HG03175 (cell line): ENCODE measurements around the gene NFIB.

ENCODE experiments used
- ATAC-seq: cut with Tn5 transposase; IDR thresholded peaks from one replicate; pipeline ENCODE4 v1.9.1; 2021; ENCODE audit warnings: mild to moderate bottlenecking, moderate library complexity; ENCODE audit not compliant: unreplicated experiment

The NFIB gene

GRCh38 chr9:14218253-14218652 is 95.7 kb downstream of the NFIB start:
- no peak for ATAC-seq

- no peak for ATAC-seq
Observed at GRCh38 chr9:14216612-14217194, 97.2 kb downstream of the NFIB start.

- ATAC-seq: no peak
Observed at GRCh38 chr9:14215614-14216013, 98.3 kb downstream of the NFIB start.

- ATAC-seq: no peak
Observed at GRCh38 chr9:14214693-14215092, 99.2 kb downstream of the NFIB start.

GRCh38 chr9:14214065-14214684 is 99.8 kb downstream of the NFIB start:
- ATAC-seq: no peak

- ATAC-seq: no peak
Observed at GRCh38 chr9:14213504-14213903, 100.4 kb downstream of the NFIB start.

GRCh38 chr9:14212697-14213420 is 101.1 kb downstream of the NFIB start:
- no peak for ATAC-seq

GRCh38 chr9:14212077-14212476 is 101.9 kb downstream of the NFIB start:
- ATAC-seq: no peak

GRCh38 chr9:14211564-14211963 is 102.4 kb downstream of the NFIB start:
- no peak for ATAC-seq

- ATAC-seq: no peak
Observed at GRCh38 chr9:14210428-14210827, 103.5 kb downstream of the NFIB start.

GRCh38 chr9:14209399-14210345 is 104.3 kb downstream of the NFIB start:
- ATAC-seq: no peak

- peak; percentile 49 for ATAC-seq
Observed at GRCh38 chr9:14207352-14207995, 106.5 kb downstream of the NFIB start.

GRCh38 chr9:14205463-14205862 is 108.5 kb downstream of the NFIB start:
- ATAC-seq: no peak

GRCh38 chr9:14203356-14204056 is 110.4 kb downstream of the NFIB start:
- no peak for ATAC-seq

- ATAC-seq: no peak
Observed at GRCh38 chr9:14198841-14199455, 115.0 kb downstream of the NFIB start.

- no peak for ATAC-seq
Observed at GRCh38 chr9:14198047-14198840, 115.7 kb downstream of the NFIB start.

GRCh38 chr9:14197325-14197858 is 116.5 kb downstream of the NFIB start:
- no peak for ATAC-seq

- ATAC-seq: no peak
Observed at GRCh38 chr9:14193328-14193990, 120.5 kb downstream of the NFIB start.
